ENCODE data around the gene EFNA5.

EFNA5 gene

DNA sequence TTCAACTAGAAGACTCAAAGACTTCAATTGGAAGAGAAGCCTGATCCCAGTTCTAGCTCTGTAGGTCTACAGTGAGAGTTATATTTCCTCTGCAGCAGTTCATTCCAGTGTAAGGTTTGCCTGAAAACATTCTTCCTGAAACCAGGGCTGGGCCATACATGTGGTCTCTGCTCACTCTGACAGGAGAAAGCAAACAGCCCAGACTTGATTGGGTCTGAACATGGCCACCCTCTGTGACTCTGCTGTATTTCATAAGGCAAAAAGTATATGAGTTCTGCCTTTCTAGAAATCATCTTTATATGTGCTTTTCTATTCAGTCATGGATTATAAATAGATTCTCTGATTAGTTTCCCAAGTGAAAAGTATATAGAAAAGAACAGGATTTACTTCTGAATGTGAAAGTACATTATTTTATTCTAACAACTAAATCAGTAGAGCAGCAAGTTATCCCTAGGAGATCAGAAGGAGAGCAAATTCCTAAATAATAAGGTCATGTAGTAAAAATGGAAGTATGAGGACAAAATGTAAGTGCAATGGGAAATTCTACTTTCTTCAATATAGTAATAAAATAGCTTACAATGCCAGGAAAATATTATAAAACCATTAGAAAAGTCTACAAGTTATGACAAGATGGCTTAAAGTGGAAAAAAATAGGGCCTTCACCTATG lies 144.3 kb downstream of the EFNA5 start:
- H3K4me3 ChIP-seq (ENCODE audit: low read depth, low read length): no peak overlapping the region
- TF ChIP-seq, protein P1, sequence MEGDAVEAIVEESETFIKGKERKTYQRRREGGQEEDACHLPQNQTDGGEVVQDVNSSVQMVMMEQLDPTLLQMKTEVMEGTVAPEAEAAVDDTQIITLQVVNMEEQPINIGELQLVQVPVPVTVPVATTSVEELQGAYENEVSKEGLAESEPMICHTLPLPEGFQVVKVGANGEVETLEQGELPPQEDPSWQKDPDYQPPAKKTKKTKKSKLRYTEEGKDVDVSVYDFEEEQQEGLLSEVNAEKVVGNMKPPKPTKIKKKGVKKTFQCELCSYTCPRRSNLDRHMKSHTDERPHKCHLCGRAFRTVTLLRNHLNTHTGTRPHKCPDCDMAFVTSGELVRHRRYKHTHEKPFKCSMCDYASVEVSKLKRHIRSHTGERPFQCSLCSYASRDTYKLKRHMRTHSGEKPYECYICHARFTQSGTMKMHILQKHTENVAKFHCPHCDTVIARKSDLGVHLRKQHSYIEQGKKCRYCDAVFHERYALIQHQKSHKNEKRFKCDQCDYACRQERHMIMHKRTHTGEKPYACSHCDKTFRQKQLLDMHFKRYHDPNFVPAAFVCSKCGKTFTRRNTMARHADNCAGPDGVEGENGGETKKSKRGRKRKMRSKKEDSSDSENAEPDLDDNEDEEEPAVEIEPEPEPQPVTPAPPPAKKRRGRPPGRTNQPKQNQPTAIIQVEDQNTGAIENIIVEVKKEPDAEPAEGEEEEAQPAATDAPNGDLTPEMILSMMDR (IDR thresholded peaks at IDR 0.05; ENCODE audit: borderline replicate concordance, insufficient read depth, low read depth, low read length): no peak

GRCh38 chr5:107524111-107524510 lies 146.6 kb downstream of the EFNA5 start:
- no peak overlapping the region for H3K4me3 ChIP-seq (ENCODE audit: low read depth, low read length)
- TF ChIP-seq, protein P1 (IDR thresholded peaks at IDR 0.05; ENCODE audit: borderline replicate concordance, insufficient read depth, low read depth, low read length): no peak

DNA sequence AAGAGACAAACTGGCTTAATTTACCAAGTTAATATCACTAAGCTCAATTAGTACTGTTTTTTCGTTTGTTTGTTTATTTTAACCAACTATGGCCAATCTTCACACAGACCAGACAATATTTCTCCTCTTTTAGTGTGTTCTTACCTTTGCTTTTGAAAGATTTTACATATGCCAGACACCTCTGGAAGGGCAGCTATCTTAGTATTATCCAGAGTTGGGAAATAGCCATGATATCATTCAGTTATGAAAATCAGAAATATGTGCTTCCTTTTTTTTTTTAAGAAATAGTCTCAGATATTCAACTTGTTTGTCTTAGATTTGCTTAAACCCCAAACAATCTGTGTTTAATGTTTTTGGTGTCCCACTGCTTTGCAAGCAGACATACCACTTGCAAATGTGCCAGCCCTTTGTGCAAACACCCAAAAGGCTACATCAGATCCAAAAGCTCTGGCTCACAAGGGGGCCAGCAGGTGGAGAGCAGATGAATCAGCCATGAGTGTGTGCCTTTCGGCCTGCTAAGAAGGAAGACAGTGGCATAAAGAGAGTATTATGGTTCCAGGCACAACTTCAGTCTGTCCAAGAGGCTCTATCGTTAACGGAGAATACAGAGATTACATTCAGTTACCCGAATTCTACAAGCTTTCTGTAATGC lies 147.6 kb downstream of the EFNA5 start:
- H3K4me3 ChIP-seq (ENCODE audit: low read depth, low read length): no peak overlapping the region
- TF ChIP-seq, protein P1 (IDR thresholded peaks at IDR 0.05; ENCODE audit: borderline replicate concordance, insufficient read depth, low read depth, low read length): no peak

DNA sequence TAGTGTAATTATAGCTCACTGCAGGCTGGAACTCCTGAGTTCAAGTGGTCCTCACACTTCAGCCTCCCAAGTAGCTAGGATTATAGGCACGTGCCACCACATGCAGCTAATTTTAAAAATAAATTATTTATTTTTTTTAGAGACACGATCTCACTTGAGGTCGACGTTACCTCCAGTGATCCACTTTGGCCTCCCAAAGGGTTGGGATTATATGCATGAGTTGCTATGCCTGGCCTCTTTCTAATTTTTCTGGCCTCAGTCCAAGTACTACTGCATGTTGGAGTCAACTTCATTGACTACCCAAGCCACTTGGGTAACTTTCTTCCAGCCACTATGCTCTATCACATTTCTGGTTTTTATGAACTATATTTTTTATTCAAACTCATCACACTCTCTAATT lies 148.3 kb downstream of the EFNA5 start:
- TF ChIP-seq, protein P1 (IDR thresholded peaks at IDR 0.05; ENCODE audit: borderline replicate concordance, insufficient read depth, low read depth, low read length): no peak

GRCh38 chr5:107519900-107520354 lies 150.8 kb downstream of the EFNA5 start:
- TF ChIP-seq, protein P1 (IDR thresholded peaks at IDR 0.05; ENCODE audit: borderline replicate concordance, insufficient read depth, low read depth, low read length): no peak
- no peak overlapping the region for H3K4me3 ChIP-seq (ENCODE audit: low read depth, low read length)

More for the DNA sequence above, 148.3 kb downstream of the EFNA5 start:
- no peak overlapping the region for H3K4me3 ChIP-seq (ENCODE audit: low read depth, low read length)

DNA sequence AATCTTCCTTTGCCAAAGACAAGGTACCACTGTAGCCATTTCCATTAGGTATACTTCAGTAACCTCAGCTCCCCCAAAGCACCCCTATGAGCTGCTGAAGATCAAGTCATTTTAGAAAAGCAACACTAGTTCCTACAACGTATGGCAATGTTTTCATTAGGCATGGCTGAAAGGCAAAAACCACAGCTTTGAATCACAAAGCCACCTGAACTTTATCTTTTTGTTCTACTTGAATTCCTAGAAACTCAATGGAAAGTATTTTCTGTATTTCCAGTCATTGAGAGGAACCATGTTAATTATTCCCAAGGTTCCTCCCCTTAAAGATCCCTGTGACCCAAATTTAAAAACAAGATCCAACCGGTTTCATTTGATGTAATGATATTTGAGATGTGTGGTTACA lies 152.1 kb downstream of the EFNA5 start:
- H3K4me3 ChIP-seq (ENCODE audit: low read depth, low read length): no peak overlapping the region
- TF ChIP-seq, protein P1 (IDR thresholded peaks at IDR 0.05; ENCODE audit: borderline replicate concordance, insufficient read depth, low read depth, low read length): no peak

DNA sequence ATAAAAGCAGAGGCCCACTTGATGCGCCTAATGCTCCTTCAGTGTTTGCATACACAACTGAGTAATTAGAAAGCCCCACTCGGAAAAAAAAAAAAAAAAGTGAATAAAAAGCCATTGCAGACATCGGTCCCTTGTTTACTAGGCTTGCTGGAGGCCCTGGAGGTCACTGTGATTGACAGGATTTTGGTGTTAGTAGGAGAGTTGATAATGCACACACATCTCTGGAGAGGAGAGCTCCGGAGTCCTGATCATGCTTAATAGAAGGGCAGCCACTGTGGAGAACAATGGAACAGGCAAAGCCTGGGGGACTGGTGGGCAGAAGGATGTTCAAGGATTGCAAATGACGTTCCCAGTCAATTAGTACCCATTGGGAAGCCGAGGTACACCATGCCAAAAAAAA lies 152.5 kb downstream of the EFNA5 start:
- TF ChIP-seq, protein P1 (IDR thresholded peaks at IDR 0.05; ENCODE audit: borderline replicate concordance, insufficient read depth, low read depth, low read length): no peak
- no peak overlapping the region for H3K4me3 ChIP-seq (ENCODE audit: low read depth, low read length)
